Natural killer cell (primary cell): Measurements from ENCODE around the gene HMCN2. TPM values are rescaled to one million over a fixed set of nuclear protein-coding genes. Genes with fewer than 3 reads are reported as not detected.

Experiments used
- ATAC-seq, 3 donors: fragments of 150-1000 bp in 2 of 3; fragments of 200-7000 bp in 1 of 3; cut with Tn5 transposase; 1 replicate in 1 of 3; 2 replicates in 2 of 3; pipeline ENCODE4 v1.10.0; 2021; ENCODE audit warnings: mild to moderate bottlenecking in 2 of 3, moderate library complexity in 2 of 3
- DNase-seq, 2 donors: peaks; one replicate each; pipeline versions ENCODE4 v3.0.0 to v3.0.0-alpha.2; 2013 to 2021; ENCODE audit warnings: mixed read lengths in 1 of 2
- H3K27ac ChIP-seq: one replicate; pipeline ENCODE4 v1.5.1; 2013; ENCODE audit warnings: mild to moderate bottlenecking, low read length
- H3K27me3 ChIP-seq: one replicate; pipeline ENCODE4 v1.6.1; 2013; ENCODE audit warnings: low read length; ENCODE audit not compliant: control insufficient read depth, insufficient read depth
- H3K36me3 ChIP-seq: one replicate; pipeline ENCODE4 v1.6.1; 2013; ENCODE audit warnings: low read length; ENCODE audit not compliant: control insufficient read depth, insufficient read depth
- H3K4me1 ChIP-seq: one replicate; pipeline ENCODE4 v1.6.1; 2013; ENCODE audit warnings: low read length; ENCODE audit not compliant: control insufficient read depth, insufficient read depth
- H3K4me3 ChIP-seq: one replicate; pipeline ENCODE4 v1.5.1; 2013; ENCODE audit warnings: low read length
- H3K9me3 ChIP-seq: one replicate; pipeline ENCODE4 v1.6.1; 2013; ENCODE audit warnings: low read length; ENCODE audit not compliant: control insufficient read depth, insufficient read depth
- H3K27ac Mint-ChIP-seq, 2 donors: one replicate each; pipeline ENCODE4 v1.8.0; 2022; ENCODE audit warnings: mild to moderate bottlenecking in 2 of 2, mixed read lengths in 2 of 2, moderate library complexity in 1 of 2
- H3K27me3 Mint-ChIP-seq, 2 donors: one replicate each; pipeline ENCODE4 v1.8.0; 2022; ENCODE audit warnings: low read depth in 2 of 2, mixed read lengths in 2 of 2
- H3K36me3 Mint-ChIP-seq: one replicate; pipeline ENCODE4 v1.8.0; 2022; ENCODE audit warnings: mixed read lengths
- H3K4me1 Mint-ChIP-seq, 2 donors: one replicate each; pipeline ENCODE4 v1.8.0; 2022; ENCODE audit warnings: mixed read lengths in 2 of 2
- H3K4me3 Mint-ChIP-seq: one replicate; pipeline ENCODE4 v1.8.0; 2022; ENCODE audit warnings: mild to moderate bottlenecking, moderate library complexity, mixed read lengths
- H3K9me3 Mint-ChIP-seq, 2 donors: one replicate each; pipeline ENCODE4 v1.8.0; 2022; ENCODE audit warnings: mixed read lengths in 2 of 2
- WGBS: methylation state at CpG from one replicate; pipeline ENCODE4 v1.1.7; 2013; ENCODE audit warnings: missing lambda C conversion rate; ENCODE audit not compliant: insufficient coverage; 5-methylcytosine and 5-hydroxymethylcytosine counted together
- intact Hi-C: fragments of 100-400 bp; cut with micrococcal nuclease; formaldehyde crosslinking; loops from one replicate; pipeline ENCODE4 v1.14.2; 2022
- total RNA-seq, 4 donors: library from RNA; stranded (reverse); fragments of 120-200 nt in 1 of 4; gene quantifications; one replicate each; pipeline versions ENCODE4 v1.2.3 to v1.2.4, GENCODE V29; 2013 to 2022
- TF ChIP-seq, protein P1 (sequence below): fragments of 200-600 bp; IDR thresholded peaks from one replicate; pipeline ENCODE4 v1.8.0; 2022; ENCODE audit warnings: antibody characterized with exemption

Gene HMCN2
- total RNA-seq, 3 donors from 2014 or later (not counting 1 experiment from before 2014, with no cell fraction given): not detected

DNA sequence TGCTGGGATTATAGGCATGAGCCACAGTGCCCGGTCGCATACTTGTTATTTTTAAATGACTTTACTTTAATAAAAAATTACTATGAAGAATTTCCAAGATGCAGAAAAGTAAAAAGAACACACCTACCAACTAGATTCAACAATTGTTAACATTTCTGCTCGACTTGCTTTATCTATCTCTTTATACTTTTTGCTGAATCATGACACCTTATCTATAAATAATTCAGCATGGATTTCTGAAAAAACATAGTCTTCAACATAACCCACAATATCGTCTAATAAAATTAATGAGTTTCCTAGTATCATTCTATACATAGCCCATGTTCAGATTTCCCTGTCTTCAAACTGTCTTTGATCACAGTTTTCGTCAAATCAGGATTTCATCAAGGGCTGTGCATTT, 25.9 kb downstream of the HMCN2 start:
- H3K9me3 Mint-ChIP-seq: no peaks in the 10 kb centered on the region
- H3K4me3 ChIP-seq: no peak overlapping the region
- no peak overlapping the region for H3K27ac ChIP-seq
- no peaks in the 10 kb centered on the region for H3K36me3 Mint-ChIP-seq
- intact Hi-C loops: no loop called here
- TF ChIP-seq, protein P1, sequence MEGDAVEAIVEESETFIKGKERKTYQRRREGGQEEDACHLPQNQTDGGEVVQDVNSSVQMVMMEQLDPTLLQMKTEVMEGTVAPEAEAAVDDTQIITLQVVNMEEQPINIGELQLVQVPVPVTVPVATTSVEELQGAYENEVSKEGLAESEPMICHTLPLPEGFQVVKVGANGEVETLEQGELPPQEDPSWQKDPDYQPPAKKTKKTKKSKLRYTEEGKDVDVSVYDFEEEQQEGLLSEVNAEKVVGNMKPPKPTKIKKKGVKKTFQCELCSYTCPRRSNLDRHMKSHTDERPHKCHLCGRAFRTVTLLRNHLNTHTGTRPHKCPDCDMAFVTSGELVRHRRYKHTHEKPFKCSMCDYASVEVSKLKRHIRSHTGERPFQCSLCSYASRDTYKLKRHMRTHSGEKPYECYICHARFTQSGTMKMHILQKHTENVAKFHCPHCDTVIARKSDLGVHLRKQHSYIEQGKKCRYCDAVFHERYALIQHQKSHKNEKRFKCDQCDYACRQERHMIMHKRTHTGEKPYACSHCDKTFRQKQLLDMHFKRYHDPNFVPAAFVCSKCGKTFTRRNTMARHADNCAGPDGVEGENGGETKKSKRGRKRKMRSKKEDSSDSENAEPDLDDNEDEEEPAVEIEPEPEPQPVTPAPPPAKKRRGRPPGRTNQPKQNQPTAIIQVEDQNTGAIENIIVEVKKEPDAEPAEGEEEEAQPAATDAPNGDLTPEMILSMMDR: no peak
- H3K4me1 ChIP-seq: no peaks in the 10 kb centered on the region
- H3K9me3 ChIP-seq: no peaks in the 10 kb centered on the region
- no peak for DNase-seq
- H3K36me3 ChIP-seq: no peaks in the 10 kb centered on the region
- H3K27ac Mint-ChIP-seq: no peak overlapping the region
- H3K27me3 ChIP-seq: no peaks in the 10 kb centered on the region
- peaks cover 0 to 4% of the 10 kb centered on the region in 2 donors for H3K4me1 Mint-ChIP-seq
- 52% methylated on average over 3 of the region's 5 CpGs for WGBS
- ATAC-seq: no peak
- H3K27me3 Mint-ChIP-seq: peaks cover 23 to 51% of the 10 kb centered on the region in 2 donors
- no peak overlapping the region for H3K4me3 Mint-ChIP-seq

DNA sequence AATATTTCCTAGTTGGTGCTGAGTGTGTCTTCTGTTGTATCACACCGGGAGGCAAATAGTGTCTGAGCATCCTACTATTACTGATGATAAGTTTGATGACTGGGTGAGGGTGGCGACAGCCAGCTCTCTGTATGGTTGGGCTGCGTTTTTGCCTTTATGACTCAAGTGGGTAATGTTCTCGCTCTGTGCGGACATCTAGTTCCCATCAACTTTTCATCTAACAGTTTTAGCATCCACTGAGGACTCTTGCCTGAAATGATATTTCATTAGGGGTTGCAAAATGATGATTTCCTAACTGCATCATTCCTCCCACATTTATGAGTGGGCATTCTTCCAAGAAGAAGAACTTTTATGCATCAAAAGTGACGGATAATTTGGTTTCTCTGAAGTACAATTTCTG, 26.5 kb downstream of the HMCN2 start:
- peaks cover 24 to 51% of the 10 kb centered on the region in 2 donors for H3K27me3 Mint-ChIP-seq
- TF ChIP-seq, protein P1: no peak

DNA sequence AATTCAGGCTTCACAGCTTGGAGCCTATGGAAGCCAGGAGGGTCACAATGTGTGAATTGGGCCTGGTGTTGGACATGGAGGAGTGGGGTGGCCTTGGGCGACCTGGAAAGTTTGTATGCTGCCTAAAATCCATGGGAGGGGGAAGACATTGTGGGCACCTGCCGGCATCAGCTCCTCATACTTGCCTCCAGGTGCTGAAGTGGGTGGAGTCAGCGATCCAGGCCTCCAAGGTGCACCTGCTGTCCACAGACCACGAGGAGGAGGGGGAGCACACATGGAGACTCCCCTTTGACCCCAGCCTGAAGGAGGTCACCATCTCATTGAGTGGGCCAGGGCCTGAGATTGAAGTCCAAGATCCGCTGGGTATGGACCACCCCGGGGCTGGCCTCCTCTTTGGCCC, 29.1 kb downstream of the HMCN2 start:
- H3K9me3 Mint-ChIP-seq: no peaks in the 10 kb centered on the region
- TF ChIP-seq, protein P1: no peak
- no peaks in the 10 kb centered on the region for H3K36me3 Mint-ChIP-seq
- Histone ChIP-seq H3K4me1 (no peaks in the 10 kb centered on the region), H3K27me3 (no peaks in the 10 kb centered on the region), H3K9me3 (no peaks in the 10 kb centered on the region), H3K4me3 (no peak overlapping the region), H3K36me3 (no peaks in the 10 kb centered on the region), H3K27ac (no peak overlapping the region)
- no peak for DNase-seq
- H3K27me3 Mint-ChIP-seq: peaks cover 19 to 42% of the 10 kb centered on the region in 2 donors
- 81% methylated on average over 6 of the region's 6 CpGs for WGBS
- no peaks in the 10 kb centered on the region for H3K4me1 Mint-ChIP-seq
- H3K4me3 Mint-ChIP-seq: no peak overlapping the region
- intact Hi-C loops: no loop called here
- no peak for ATAC-seq
- no peak overlapping the region for H3K27ac Mint-ChIP-seq

More for the DNA sequence above, 26.5 kb downstream of the HMCN2 start:
- Histone ChIP-seq H3K4me3 (no peak overlapping the region), H3K4me1 (no peaks in the 10 kb centered on the region), H3K9me3 (no peaks in the 10 kb centered on the region), H3K27ac (no peak overlapping the region), H3K27me3 (no peaks in the 10 kb centered on the region), H3K36me3 (no peaks in the 10 kb centered on the region)
- DNase-seq (no peak), ATAC-seq (no peak)
- Mint-ChIP-seq H3K36me3 (no peaks in the 10 kb centered on the region), H3K27ac (no peak overlapping the region), H3K4me1 (peaks cover 0 to 3% of the 10 kb centered on the region in 2 donors), H3K9me3 (no peaks in the 10 kb centered on the region), H3K4me3 (no peak overlapping the region)
- intact Hi-C loops: no loop called here
- 82% methylated on average over 5 of the region's 6 CpGs for WGBS

DNA sequence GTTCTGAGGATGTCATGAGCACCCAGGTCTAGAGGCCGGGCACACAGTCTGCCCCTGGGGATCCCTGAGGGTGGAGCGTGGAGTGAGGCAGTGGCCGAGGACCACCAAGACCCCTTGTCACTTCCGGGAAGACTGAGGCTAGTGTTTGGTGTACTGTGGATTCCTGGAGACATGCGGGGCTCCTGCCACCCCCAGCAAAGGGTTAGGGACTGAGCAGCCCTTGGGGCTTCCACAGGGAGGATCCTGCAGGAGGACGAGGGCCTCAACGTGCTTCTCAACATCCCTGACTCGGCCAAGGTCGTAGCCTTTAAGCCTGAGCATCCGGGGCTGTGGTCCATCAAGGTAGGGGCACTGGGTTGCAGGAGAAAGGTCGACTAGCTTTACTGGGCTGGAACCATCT, 29.9 kb downstream of the HMCN2 start:
- H3K36me3 ChIP-seq: no peaks in the 10 kb centered on the region
- Mint-ChIP-seq H3K4me1 (no peaks in the 10 kb centered on the region), H3K27ac (no peak overlapping the region), H3K27me3 (peaks cover 16 to 36% of the 10 kb centered on the region in 2 donors), H3K9me3 (peaks cover 0 to 5% of the 10 kb centered on the region in 2 donors), H3K4me3 (no peak overlapping the region), H3K36me3 (no peaks in the 10 kb centered on the region)
- no peaks in the 10 kb centered on the region for H3K9me3 ChIP-seq
- intact Hi-C loops: no loop called here
- no peak overlapping the region for H3K4me3 ChIP-seq
- TF ChIP-seq, protein P1: no peak
- WGBS: 75% methylated on average over 11 of the region's 11 CpGs
- DNase-seq (no peak), ATAC-seq (no peak)
- H3K27ac ChIP-seq: no peak overlapping the region
- no peaks in the 10 kb centered on the region for H3K27me3 ChIP-seq
- no peaks in the 10 kb centered on the region for H3K4me1 ChIP-seq
